ENCODE results near the gene SEPTIN7. TPM values are rescaled to one million over a fixed set of nuclear protein-coding genes. Genes with fewer than 3 reads are reported as not detected.

The SEPTIN7 gene
- total and polyA plus RNA-seq, 2 donors (not counting 1 experiment from before 2014, with no cell fraction given): 181 to 576 TPM

GRCh38 chr7:35846816-35847412 is 46.1 kb downstream of the SEPTIN7 start:
- Histone ChIP-seq H3K4me1 (ENCODE audit: control insufficient read depth, extremely low read depth, insufficient read depth, low read length) (no peaks in the 10 kb centered on the region), H3K27me3 (ENCODE audit: control insufficient read depth, insufficient read depth, low read length) (no peaks in the 10 kb centered on the region), H3K36me3 (ENCODE audit: control insufficient read depth, insufficient read depth, low read length) (peaks cover 5% of the 10 kb centered on the region), H3K79me2 (ENCODE audit: control insufficient read depth, insufficient read depth, low read length) (peaks cover 56% of the 10 kb centered on the region), H3K4me2 (ENCODE audit: extremely low read depth, insufficient read depth, low read length) (no peak overlapping the region), H3K4me3 (replicated peaks in 1 of 4; ENCODE audit: control extremely low read depth in 1 of 4, insufficient read depth in 1 of 4, low read depth in 3 of 4, low read length in 4 of 4) (no peak overlapping the region), H3K9me3 (ENCODE audit: control insufficient read depth, insufficient read depth, low read depth, low read length) (no peaks in the 10 kb centered on the region), H3K27ac (ENCODE audit: insufficient read depth, low read length) (no peak overlapping the region), H3K9ac (ENCODE audit: insufficient read depth, low read length) (no peak overlapping the region), H4K20me1 (ENCODE audit: control insufficient read depth, extremely low read depth, insufficient read depth, low read length) (no peaks in the 10 kb centered on the region), H2AFZ (ENCODE audit: low read length) (no peak overlapping the region)
- TF ChIP-seq EZH2 (IDR thresholded peaks at IDR 0.05; ENCODE audit: low read length, missing control alignments): no peak
- no peak for TF ChIP-seq CTCF (conservative IDR thresholded peaks at IDR 0.05 in 1 of 2, IDR thresholded peaks at IDR 0.05 in 1 of 2; ENCODE audit: low read depth in 1 of 2, low read length in 2 of 2)
- DNase-seq (ENCODE audit: low read depth in 2 of 2): no peak

- Histone ChIP-seq H3K36me3 (ENCODE audit: control insufficient read depth, insufficient read depth, low read length) (peaks cover 5% of the 10 kb centered on the region), H3K9me3 (ENCODE audit: control insufficient read depth, insufficient read depth, low read depth, low read length) (no peaks in the 10 kb centered on the region), H2AFZ (ENCODE audit: low read length) (no peak overlapping the region), H3K4me3 (replicated peaks in 1 of 4; ENCODE audit: control extremely low read depth in 1 of 4, insufficient read depth in 1 of 4, low read depth in 3 of 4, low read length in 4 of 4) (no peak overlapping the region), H3K4me1 (ENCODE audit: control insufficient read depth, extremely low read depth, insufficient read depth, low read length) (no peaks in the 10 kb centered on the region), H4K20me1 (ENCODE audit: control insufficient read depth, extremely low read depth, insufficient read depth, low read length) (no peaks in the 10 kb centered on the region), H3K4me2 (ENCODE audit: extremely low read depth, insufficient read depth, low read length) (no peak overlapping the region), H3K27ac (ENCODE audit: insufficient read depth, low read length) (no peak overlapping the region), H3K9ac (ENCODE audit: insufficient read depth, low read length) (no peak overlapping the region), H3K27me3 (ENCODE audit: control insufficient read depth, insufficient read depth, low read length) (no peaks in the 10 kb centered on the region), H3K79me2 (ENCODE audit: control insufficient read depth, insufficient read depth, low read length) (peaks cover 59% of the 10 kb centered on the region)
- TF ChIP-seq EZH2 (IDR thresholded peaks at IDR 0.05; ENCODE audit: low read length, missing control alignments): no peak
- no peak for TF ChIP-seq CTCF (conservative IDR thresholded peaks at IDR 0.05 in 1 of 2, IDR thresholded peaks at IDR 0.05 in 1 of 2; ENCODE audit: low read depth in 1 of 2, low read length in 2 of 2)
- DNase-seq (ENCODE audit: low read depth in 2 of 2): peak in 1 of 2 donors; percentile 54
Observed at GRCh38 chr7:35848725-35849124, 47.9 kb downstream of the SEPTIN7 start.

DNA sequence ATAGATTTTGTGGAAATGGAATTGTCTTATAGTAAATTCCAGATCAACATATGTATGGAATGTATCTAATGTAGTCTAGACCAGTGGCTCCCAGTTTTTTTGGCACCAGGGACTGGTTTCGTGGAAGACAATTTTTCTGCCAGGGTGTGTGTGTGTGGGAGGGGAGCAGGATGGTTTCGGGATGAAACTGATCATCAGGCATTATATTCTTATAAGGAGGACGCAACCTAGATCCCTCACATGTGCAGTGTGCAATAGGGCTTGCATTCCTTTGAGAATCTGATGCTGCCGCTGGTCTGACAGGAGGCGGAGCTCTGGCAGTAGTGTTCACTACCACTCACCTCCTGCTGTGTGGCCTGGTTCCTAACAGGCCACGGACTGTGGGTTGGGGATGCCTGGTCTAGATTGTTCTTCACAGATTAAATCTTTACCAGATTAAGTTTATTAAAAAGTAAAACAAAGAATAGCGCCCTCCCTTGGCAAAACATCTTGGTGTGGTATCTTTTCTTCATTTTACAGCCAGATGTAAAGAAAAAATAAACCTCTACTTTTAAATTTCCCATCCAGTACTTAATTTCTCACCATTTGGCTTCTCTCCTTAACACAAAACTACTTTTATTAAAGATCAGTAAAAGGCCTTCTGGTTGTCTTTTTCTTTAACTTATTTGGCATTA is 48.4 kb downstream of the SEPTIN7 start:
- Histone ChIP-seq H3K4me1 (ENCODE audit: control insufficient read depth, extremely low read depth, insufficient read depth, low read length) (no peaks in the 10 kb centered on the region), H2AFZ (ENCODE audit: low read length) (no peak overlapping the region), H3K36me3 (ENCODE audit: control insufficient read depth, insufficient read depth, low read length) (peaks cover 5% of the 10 kb centered on the region), H3K9ac (ENCODE audit: insufficient read depth, low read length) (no peak overlapping the region), H3K79me2 (ENCODE audit: control insufficient read depth, insufficient read depth, low read length) (peaks cover 57% of the 10 kb centered on the region), H3K9me3 (ENCODE audit: control insufficient read depth, insufficient read depth, low read depth, low read length) (no peaks in the 10 kb centered on the region), H3K4me2 (ENCODE audit: extremely low read depth, insufficient read depth, low read length) (no peak overlapping the region), H4K20me1 (ENCODE audit: control insufficient read depth, extremely low read depth, insufficient read depth, low read length) (no peaks in the 10 kb centered on the region), H3K27me3 (ENCODE audit: control insufficient read depth, insufficient read depth, low read length) (no peaks in the 10 kb centered on the region), H3K27ac (ENCODE audit: insufficient read depth, low read length) (no peak overlapping the region), H3K4me3 (replicated peaks in 1 of 4; ENCODE audit: control extremely low read depth in 1 of 4, insufficient read depth in 1 of 4, low read depth in 3 of 4, low read length in 4 of 4) (no peak overlapping the region)
- TF ChIP-seq CTCF (conservative IDR thresholded peaks at IDR 0.05 in 1 of 2, IDR thresholded peaks at IDR 0.05 in 1 of 2; ENCODE audit: low read depth in 1 of 2, low read length in 2 of 2): no peak
- no peak for TF ChIP-seq EZH2 (IDR thresholded peaks at IDR 0.05; ENCODE audit: low read length, missing control alignments)
- DNase-seq (ENCODE audit: low read depth in 2 of 2): peak in 1 of 2 donors; percentile 70

Measured in fibroblast of lung (primary cell).